Measurements from ENCODE around the gene GRIN1. TPM values are rescaled to one million over a fixed set of nuclear protein-coding genes. Genes with fewer than 3 reads are reported as not detected.

Gene GRIN1
- total and polyA plus RNA-seq, 2 of the 13 experiments (the other 11 are each of a cell fraction or from before 2014, with no cell fraction given): 0.13 TPM; not detected in 1

DNA sequence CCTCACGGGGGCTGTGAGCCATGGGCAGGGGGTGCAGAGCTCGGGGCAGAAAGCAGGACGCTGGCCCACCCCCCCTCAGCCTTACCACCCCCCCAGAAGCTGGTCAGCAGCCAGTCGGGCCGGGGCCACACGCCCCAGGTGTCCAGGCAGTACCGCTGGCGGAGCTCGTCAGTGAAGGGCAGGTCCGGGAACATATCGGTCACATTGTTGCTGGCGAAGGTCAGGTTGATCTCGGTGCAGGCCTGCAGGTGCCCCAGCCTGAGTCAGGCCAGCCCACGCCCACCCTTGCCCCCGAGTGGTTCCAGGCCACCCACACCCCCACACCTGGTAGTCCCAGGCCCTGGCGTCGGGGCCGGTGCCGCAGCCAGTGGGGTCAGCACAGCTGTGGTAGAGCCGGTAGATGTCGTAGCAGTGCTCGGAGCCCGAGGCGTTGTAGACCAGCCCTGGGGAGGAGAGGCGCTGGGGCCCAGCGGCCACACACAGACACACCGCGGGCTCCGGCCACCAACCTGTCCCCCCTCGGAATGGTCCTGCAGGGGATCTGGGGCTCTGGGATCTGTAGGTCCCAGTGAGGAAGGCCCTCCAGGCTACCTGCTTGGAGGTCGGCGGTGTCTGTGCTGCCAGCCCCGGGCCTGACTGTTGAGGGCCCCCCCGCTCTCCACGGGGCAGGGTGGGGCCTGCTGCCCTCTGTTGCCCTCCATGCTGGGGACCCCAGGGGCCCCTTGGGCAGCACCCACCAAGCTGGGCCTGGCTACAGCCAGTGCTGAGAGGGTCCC lies 27.0 kb upstream of the GRIN1 start (continued):
- TF ChIP-seq, protein P1, sequence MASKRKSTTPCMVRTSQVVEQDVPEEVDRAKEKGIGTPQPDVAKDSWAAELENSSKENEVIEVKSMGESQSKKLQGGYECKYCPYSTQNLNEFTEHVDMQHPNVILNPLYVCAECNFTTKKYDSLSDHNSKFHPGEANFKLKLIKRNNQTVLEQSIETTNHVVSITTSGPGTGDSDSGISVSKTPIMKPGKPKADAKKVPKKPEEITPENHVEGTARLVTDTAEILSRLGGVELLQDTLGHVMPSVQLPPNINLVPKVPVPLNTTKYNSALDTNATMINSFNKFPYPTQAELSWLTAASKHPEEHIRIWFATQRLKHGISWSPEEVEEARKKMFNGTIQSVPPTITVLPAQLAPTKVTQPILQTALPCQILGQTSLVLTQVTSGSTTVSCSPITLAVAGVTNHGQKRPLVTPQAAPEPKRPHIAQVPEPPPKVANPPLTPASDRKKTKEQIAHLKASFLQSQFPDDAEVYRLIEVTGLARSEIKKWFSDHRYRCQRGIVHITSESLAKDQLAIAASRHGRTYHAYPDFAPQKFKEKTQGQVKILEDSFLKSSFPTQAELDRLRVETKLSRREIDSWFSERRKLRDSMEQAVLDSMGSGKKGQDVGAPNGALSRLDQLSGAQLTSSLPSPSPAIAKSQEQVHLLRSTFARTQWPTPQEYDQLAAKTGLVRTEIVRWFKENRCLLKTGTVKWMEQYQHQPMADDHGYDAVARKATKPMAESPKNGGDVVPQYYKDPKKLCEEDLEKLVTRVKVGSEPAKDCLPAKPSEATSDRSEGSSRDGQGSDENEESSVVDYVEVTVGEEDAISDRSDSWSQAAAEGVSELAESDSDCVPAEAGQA (IDR thresholded peaks at IDR 0.05; ENCODE audit: low read depth): no peak
- TF ChIP-seq, protein P1 (CRISPR knock-in tag; IDR thresholded peaks at IDR 0.05; ENCODE audit: borderline replicate concordance): no peak
- TF ChIP-seq, protein P2, sequence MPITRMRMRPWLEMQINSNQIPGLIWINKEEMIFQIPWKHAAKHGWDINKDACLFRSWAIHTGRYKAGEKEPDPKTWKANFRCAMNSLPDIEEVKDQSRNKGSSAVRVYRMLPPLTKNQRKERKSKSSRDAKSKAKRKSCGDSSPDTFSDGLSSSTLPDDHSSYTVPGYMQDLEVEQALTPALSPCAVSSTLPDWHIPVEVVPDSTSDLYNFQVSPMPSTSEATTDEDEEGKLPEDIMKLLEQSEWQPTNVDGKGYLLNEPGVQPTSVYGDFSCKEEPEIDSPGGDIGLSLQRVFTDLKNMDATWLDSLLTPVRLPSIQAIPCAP (CRISPR knock-in tag; IDR thresholded peaks at IDR 0.05; ENCODE audit: low read depth): no peak
- TF ChIP-seq, protein P3, sequence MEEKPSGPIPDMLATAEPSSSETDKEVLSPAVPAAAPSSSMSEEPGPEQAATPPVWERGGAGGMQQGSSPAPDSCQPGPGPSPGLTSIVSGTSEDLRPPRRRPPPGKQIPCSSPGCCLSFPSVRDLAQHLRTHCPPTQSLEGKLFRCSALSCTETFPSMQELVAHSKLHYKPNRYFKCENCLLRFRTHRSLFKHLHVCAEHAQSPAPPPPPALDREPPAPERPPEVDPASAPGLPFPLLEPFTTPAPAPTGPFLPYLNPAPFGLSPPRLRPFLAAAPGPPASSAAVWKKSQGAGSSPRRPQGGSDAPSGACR (CRISPR knock-in tag; IDR thresholded peaks at IDR 0.05): no peak
- TF ChIP-seq ZNF773 (CRISPR knock-in tag; IDR thresholded peaks at IDR 0.05; ENCODE audit: borderline replicate concordance) (no peak), AHR (CRISPR knock-in tag; IDR thresholded peaks at IDR 0.05) (no peak), ZNF124 (CRISPR knock-in tag; IDR thresholded peaks at IDR 0.05) (no peak), SAP130 (CRISPR knock-in tag; IDR thresholded peaks at IDR 0.05; ENCODE audit: low read depth) (peak; percentile 46; the same call in 1 of the 2 replicates)
- TF ChIP-seq, protein P4, sequence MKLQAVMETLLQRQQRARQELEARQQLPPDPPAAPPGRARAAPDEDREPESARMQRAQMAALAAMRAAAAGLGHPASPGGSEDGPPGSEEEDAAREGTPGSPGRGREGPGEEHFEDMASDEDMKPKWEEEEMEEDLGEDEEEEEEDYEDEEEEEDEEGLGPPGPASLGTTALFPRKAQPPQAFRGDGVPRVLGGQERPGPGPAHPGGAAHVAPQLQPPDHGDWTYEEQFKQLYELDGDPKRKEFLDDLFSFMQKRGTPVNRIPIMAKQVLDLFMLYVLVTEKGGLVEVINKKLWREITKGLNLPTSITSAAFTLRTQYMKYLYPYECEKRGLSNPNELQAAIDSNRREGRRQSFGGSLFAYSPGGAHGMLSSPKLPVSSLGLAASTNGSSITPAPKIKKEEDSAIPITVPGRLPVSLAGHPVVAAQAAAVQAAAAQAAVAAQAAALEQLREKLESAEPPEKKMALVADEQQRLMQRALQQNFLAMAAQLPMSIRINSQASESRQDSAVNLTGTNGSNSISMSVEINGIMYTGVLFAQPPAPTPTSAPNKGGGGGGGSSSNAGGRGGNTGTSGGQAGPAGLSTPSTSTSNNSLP (IDR thresholded peaks at IDR 0.05; ENCODE audit: low read depth, low read length): no peak
- TF ChIP-seq, protein P5, sequence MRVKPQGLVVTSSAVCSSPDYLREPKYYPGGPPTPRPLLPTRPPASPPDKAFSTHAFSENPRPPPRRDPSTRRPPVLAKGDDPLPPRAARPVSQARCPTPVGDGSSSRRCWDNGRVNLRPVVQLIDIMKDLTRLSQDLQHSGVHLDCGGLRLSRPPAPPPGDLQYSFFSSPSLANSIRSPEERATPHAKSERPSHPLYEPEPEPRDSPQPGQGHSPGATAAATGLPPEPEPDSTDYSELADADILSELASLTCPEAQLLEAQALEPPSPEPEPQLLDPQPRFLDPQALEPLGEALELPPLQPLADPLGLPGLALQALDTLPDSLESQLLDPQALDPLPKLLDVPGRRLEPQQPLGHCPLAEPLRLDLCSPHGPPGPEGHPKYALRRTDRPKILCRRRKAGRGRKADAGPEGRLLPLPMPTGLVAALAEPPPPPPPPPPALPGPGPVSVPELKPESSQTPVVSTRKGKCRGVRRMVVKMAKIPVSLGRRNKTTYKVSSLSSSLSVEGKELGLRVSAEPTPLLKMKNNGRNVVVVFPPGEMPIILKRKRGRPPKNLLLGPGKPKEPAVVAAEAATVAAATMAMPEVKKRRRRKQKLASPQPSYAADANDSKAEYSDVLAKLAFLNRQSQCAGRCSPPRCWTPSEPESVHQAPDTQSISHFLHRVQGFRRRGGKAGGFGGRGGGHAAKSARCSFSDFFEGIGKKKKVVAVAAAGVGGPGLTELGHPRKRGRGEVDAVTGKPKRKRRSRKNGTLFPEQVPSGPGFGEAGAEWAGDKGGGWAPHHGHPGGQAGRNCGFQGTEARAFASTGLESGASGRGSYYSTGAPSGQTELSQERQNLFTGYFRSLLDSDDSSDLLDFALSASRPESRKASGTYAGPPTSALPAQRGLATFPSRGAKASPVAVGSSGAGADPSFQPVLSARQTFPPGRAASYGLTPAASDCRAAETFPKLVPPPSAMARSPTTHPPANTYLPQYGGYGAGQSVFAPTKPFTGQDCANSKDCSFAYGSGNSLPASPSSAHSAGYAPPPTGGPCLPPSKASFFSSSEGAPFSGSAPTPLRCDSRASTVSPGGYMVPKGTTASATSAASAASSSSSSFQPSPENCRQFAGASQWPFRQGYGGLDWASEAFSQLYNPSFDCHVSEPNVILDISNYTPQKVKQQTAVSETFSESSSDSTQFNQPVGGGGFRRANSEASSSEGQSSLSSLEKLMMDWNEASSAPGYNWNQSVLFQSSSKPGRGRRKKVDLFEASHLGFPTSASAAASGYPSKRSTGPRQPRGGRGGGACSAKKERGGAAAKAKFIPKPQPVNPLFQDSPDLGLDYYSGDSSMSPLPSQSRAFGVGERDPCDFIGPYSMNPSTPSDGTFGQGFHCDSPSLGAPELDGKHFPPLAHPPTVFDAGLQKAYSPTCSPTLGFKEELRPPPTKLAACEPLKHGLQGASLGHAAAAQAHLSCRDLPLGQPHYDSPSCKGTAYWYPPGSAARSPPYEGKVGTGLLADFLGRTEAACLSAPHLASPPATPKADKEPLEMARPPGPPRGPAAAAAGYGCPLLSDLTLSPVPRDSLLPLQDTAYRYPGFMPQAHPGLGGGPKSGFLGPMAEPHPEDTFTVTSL (CRISPR knock-in tag; IDR thresholded peaks at IDR 0.05; ENCODE audit: borderline replicate concordance): no peak
- TF ChIP-seq, protein P6, sequence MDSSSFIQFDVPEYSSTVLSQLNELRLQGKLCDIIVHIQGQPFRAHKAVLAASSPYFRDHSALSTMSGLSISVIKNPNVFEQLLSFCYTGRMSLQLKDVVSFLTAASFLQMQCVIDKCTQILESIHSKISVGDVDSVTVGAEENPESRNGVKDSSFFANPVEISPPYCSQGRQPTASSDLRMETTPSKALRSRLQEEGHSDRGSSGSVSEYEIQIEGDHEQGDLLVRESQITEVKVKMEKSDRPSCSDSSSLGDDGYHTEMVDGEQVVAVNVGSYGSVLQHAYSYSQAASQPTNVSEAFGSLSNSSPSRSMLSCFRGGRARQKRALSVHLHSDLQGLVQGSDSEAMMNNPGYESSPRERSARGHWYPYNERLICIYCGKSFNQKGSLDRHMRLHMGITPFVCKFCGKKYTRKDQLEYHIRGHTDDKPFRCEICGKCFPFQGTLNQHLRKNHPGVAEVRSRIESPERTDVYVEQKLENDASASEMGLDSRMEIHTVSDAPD (CRISPR knock-in tag; IDR thresholded peaks at IDR 0.05): no peak

All from HepG2 (cell line).